ENCODE data around the gene GMIP.

DNA sequence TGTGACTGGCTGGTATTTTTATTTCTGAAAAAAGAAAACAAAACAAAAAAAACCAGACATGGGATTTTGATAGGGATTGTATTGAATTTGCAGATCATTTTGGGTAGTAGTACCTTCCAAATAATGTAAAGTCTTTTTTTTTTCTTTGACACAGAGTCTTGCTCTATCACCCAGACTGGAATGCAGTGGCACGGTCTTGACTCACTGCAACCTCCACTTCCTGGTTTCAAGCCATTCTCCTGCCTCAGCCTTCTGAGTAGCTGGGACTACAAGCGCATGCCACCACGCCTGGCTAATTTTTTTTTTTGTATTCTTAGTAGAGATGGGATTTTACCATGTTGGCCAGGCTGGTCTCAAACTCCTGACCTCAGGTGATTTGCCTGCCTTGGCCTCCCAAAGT lies 29.4 kb upstream of the GMIP start:
- TF ChIP-seq, protein P1, sequence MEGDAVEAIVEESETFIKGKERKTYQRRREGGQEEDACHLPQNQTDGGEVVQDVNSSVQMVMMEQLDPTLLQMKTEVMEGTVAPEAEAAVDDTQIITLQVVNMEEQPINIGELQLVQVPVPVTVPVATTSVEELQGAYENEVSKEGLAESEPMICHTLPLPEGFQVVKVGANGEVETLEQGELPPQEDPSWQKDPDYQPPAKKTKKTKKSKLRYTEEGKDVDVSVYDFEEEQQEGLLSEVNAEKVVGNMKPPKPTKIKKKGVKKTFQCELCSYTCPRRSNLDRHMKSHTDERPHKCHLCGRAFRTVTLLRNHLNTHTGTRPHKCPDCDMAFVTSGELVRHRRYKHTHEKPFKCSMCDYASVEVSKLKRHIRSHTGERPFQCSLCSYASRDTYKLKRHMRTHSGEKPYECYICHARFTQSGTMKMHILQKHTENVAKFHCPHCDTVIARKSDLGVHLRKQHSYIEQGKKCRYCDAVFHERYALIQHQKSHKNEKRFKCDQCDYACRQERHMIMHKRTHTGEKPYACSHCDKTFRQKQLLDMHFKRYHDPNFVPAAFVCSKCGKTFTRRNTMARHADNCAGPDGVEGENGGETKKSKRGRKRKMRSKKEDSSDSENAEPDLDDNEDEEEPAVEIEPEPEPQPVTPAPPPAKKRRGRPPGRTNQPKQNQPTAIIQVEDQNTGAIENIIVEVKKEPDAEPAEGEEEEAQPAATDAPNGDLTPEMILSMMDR (IDR thresholded peaks at IDR 0.05): no peak
- TF ChIP-seq POLR2A (IDR thresholded peaks at IDR 0.05): no peak
